Posterior vena cava (tissue), 2 donors: Measurements from ENCODE around the gene WDR62. TPM values are rescaled to one million over a fixed set of nuclear protein-coding genes. Genes with fewer than 3 reads are reported as not detected.
"Not testable (repeated sequence)": the region's sequence is repeated elsewhere in the genome, so short reads cannot be mapped to it uniquely, and the experiment has no call there.

ENCODE experiments used
- DNase-seq: peaks from one replicate; pipeline ENCODE4 v3.0.0-alpha.2; 2020; ENCODE audit warnings: low spot score
- intact Hi-C, 2 donors: fragments of 100-400 bp; cut with DNase I; formaldehyde crosslinking; loops; one replicate each; pipeline versions ENCODE4 v1.14.1 to v1.14.2; 2022 to 2023
- total RNA-seq, 2 donors: library from RNA; stranded (reverse); fragmentation: NEBNext Ultra II Directional; extraction: Animal tissue kit (Norgen Biotek cat#: 25700); gene quantifications; one replicate each; pipeline ENCODE4 v1.2.1, GENCODE V29; 2021
- donor health status: DM: yes; HTN: yes; CAD: no.
- donor health status: DM: yes; HTN: yes; CAD: no.

Gene WDR62
- total RNA-seq, 2 donors from 2014 or later: 0.37 to 0.71 TPM

GRCh38 chr19:36120984-36121358 lies 66.3 kb downstream of the WDR62 start:
- no peak for DNase-seq
- intact Hi-C loops: no loop called here

- intact Hi-C loops: no loop called here
- no peak for DNase-seq
Measured at GRCh38 chr19:36121486-36122124, 66.9 kb downstream of the WDR62 start.

- intact Hi-C loops: no loop called here
- no peak for DNase-seq
Measured at GRCh38 chr19:36125557-36125956, 70.9 kb downstream of the WDR62 start.

- no peak for DNase-seq
- intact Hi-C loops: no loop called here
Measured at GRCh38 chr19:36128392-36128736, 73.7 kb downstream of the WDR62 start.

GRCh38 chr19:36131221-36131620 lies 76.5 kb downstream of the WDR62 start:
- intact Hi-C loops: loop anchor here in 1 of 2 donors (5.0 kb wide), 1 partner anchor 36 kb away; no protein-coding TSS in a partner anchor

GRCh38 chr19:36134867-36135266 lies 80.2 kb downstream of the WDR62 start:
- intact Hi-C loops: loop anchor here in 1 of 2 donors (5.0 kb wide), 2 partner anchors 32 to 1792 kb away; no protein-coding TSS in a partner anchor
- DNase-seq: not testable (repeated sequence)

More at GRCh38 chr19:36131221-36131620, 76.5 kb downstream of the WDR62 start:
- not testable (repeated sequence) for DNase-seq

GRCh38 chr19:36136964-36137686 lies 82.4 kb downstream of the WDR62 start:
- DNase-seq: no peak
- intact Hi-C loops: loop anchor here in 1 of 2 donors (5.0 kb wide), 1 partner anchor 1790 kb away; no protein-coding TSS in a partner anchor

- intact Hi-C loops: loop anchor here in 1 of 2 donors (5.0 kb wide), 1 partner anchor 1788 kb away; no protein-coding TSS in a partner anchor
- DNase-seq: no peak
Measured at GRCh38 chr19:36139120-36139472, 84.4 kb downstream of the WDR62 start.

GRCh38 chr19:36139473-36140303 lies 85.0 kb downstream of the WDR62 start, which contains the start of gene CAPNS1:
Gene CAPNS1, plus strand, starts transcription at chr19:36140066. Its CDS starts 946 bp downstream, at chr19:36141012.
- peak; percentile 100 for DNase-seq
- intact Hi-C loops: loop anchor here in 1 of 2 donors (5.0 kb wide), 1 partner anchor 1788 kb away; no protein-coding TSS in a partner anchor

- no peak for DNase-seq
- intact Hi-C loops: no loop called here
Measured at GRCh38 chr19:36140304-36141038, 85.8 kb downstream of the WDR62 start.

GRCh38 chr19:36141039-36141927 lies 86.6 kb downstream of the WDR62 start:
- intact Hi-C loops: no loop called here
- peak; percentile 96 for DNase-seq

- DNase-seq: no peak
- intact Hi-C loops: no loop called here
Measured at GRCh38 chr19:36142046-36142445, 87.3 kb downstream of the WDR62 start.

GRCh38 chr19:36142496-36142895 lies 87.8 kb downstream of the WDR62 start:
- no peak for DNase-seq
- intact Hi-C loops: no loop called here

- intact Hi-C loops: no loop called here
- DNase-seq: no peak
Measured at GRCh38 chr19:36144624-36145023, 89.9 kb downstream of the WDR62 start.

- DNase-seq: no peak
- intact Hi-C loops: no loop called here
Measured at GRCh38 chr19:36149673-36150406, 95.1 kb downstream of the WDR62 start.

GRCh38 chr19:36150586-36150985 lies 95.9 kb downstream of the WDR62 start:
- intact Hi-C loops: no loop called here
- no peak for DNase-seq
